ENCODE results near the gene CYFIP2. TPM values are rescaled to one million over a fixed set of nuclear protein-coding genes. Genes with fewer than 3 reads are reported as not detected.
A peak's percentile ranks its signal among the peaks of the same experiment; 100 is the strongest.

The CYFIP2 gene
- total and polyA plus RNA-seq, 12 donors: 20.3 to 50.8 (median 31.1) TPM

DNA sequence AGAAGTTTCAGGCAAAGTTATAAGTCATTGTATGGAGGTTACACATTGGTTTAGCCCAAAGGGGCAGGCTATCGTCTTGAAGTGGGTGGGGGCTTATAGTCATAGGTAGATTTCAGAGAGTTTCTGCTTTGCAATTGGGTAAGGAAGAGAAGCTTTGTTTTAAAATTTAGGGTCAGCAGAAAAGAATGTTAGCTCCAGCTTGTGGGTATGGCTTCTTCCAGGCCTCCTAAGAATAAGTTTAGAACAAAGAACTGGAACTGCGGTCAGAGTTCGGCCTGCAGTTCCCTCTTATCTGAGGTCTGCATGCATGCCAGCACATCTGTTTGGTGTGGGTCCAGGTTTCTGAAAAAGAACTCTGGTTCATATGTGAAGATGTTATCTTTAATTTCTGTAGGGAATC, 96.1 kb downstream of the CYFIP2 start:
- Histone ChIP-seq H3K4me1 (peaks cover 0 to 18% (median 14%) of the 10 kb centered on the region in 9 donors), H3K27ac (peak overlapping the region in 2 of 10 donors; percentile 9 to 20), H3K36me3 (peaks cover 0 to 79% (median 0%) of the 10 kb centered on the region in 9 donors), H3K4me3 (no peak overlapping the region), H3K27me3 (no peaks in the 10 kb centered on the region), H3K9me3 (no peaks in the 10 kb centered on the region)
- DNase-seq (no peak), ATAC-seq (peak in 5 of 8 donors; percentile 30 to 72 (median 45))
- 36 to 47% methylated on average over 3 of the region's 3 CpGs for WGBS, 2 donors
- TF ChIP-seq, protein P1, sequence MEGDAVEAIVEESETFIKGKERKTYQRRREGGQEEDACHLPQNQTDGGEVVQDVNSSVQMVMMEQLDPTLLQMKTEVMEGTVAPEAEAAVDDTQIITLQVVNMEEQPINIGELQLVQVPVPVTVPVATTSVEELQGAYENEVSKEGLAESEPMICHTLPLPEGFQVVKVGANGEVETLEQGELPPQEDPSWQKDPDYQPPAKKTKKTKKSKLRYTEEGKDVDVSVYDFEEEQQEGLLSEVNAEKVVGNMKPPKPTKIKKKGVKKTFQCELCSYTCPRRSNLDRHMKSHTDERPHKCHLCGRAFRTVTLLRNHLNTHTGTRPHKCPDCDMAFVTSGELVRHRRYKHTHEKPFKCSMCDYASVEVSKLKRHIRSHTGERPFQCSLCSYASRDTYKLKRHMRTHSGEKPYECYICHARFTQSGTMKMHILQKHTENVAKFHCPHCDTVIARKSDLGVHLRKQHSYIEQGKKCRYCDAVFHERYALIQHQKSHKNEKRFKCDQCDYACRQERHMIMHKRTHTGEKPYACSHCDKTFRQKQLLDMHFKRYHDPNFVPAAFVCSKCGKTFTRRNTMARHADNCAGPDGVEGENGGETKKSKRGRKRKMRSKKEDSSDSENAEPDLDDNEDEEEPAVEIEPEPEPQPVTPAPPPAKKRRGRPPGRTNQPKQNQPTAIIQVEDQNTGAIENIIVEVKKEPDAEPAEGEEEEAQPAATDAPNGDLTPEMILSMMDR (IDR thresholded peaks at IDR 0.05): no peak
- intact Hi-C loops (cut with DNase I): loop anchor here in 4 of 10 donors (10.0 kb wide), 1 partner anchor 113 kb away; no protein-coding TSS in a partner anchor

DNA sequence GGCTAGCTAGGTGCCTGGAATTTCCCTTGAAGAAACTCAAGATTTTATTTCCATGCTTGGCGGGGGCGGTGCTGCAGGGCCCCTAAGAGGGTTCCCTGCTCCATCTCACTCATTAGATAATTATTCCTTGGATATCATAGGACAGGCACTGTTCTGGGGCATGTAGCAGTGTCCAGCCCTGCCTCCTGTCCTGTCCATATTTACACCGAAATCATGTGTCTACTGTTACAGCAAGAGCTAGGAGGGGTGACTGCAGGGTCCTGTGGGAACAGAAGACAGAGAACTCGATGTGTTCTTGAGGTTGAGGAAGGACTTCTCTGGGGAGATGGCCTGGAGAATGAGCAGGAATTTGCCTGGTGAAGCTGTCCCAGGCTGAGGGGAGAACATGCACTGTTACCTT, 96.6 kb downstream of the CYFIP2 start:
- TF ChIP-seq, protein P1 (IDR thresholded peaks at IDR 0.05): no peak
- intact Hi-C loops (cut with DNase I): loop anchor here in 4 of 10 donors (10.0 kb wide), 1 partner anchor 112 kb away; no protein-coding TSS in a partner anchor
- peaks cover 0 to 19% (median 14%) of the 10 kb centered on the region in 9 donors for H3K4me1 ChIP-seq
- no peaks in the 10 kb centered on the region for H3K27me3 ChIP-seq
- peak in 3 of 8 donors; percentile 37 to 65 (median 48) for ATAC-seq
- H3K27ac ChIP-seq: peak overlapping the region in 1 of 10 donors; percentile 20
- H3K36me3 ChIP-seq: peaks cover 0 to 82% (median 0%) of the 10 kb centered on the region in 9 donors
- no peak overlapping the region for H3K4me3 ChIP-seq
- H3K9me3 ChIP-seq: no peaks in the 10 kb centered on the region
- 69 to 71% methylated on average over 4 of the region's 4 CpGs for WGBS, 2 donors
- no peak for DNase-seq

DNA sequence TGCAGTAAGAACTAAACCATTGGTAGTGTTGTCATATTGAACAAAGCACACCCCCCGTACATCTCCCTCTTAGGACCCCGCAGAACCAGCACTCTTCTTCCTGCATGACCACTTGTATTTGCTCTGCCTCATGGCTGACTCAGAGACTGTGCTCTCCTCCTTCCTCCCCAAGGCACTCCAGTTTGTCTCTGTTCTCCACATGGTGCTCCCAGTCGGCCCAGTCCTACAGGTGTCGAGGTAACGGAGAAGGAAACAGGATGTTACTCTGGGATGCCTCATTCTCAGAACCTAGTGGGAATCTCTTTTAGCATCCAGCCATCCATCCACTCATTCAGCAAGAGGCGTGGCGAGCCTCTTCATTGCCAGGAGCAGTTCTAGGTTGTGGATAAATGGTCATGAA, 97.1 kb downstream of the CYFIP2 start:
- H3K27ac ChIP-seq: no peak overlapping the region
- intact Hi-C loops (cut with DNase I): loop anchor here in 4 of 10 donors (10.0 kb wide), 1 partner anchor 112 kb away; no protein-coding TSS in a partner anchor
- ATAC-seq (no peak), DNase-seq (no peak)
- TF ChIP-seq, protein P1 (IDR thresholded peaks at IDR 0.05): no peak
- 90 to 92% methylated on average over 7 of the region's 7 CpGs for WGBS, 2 donors
- no peaks in the 10 kb centered on the region for H3K9me3 ChIP-seq
- peaks cover 0 to 85% (median 0%) of the 10 kb centered on the region in 9 donors for H3K36me3 ChIP-seq
- H3K27me3 ChIP-seq: no peaks in the 10 kb centered on the region
- peaks cover 0 to 19% (median 14%) of the 10 kb centered on the region in 9 donors for H3K4me1 ChIP-seq
- H3K4me3 ChIP-seq: no peak overlapping the region

DNA sequence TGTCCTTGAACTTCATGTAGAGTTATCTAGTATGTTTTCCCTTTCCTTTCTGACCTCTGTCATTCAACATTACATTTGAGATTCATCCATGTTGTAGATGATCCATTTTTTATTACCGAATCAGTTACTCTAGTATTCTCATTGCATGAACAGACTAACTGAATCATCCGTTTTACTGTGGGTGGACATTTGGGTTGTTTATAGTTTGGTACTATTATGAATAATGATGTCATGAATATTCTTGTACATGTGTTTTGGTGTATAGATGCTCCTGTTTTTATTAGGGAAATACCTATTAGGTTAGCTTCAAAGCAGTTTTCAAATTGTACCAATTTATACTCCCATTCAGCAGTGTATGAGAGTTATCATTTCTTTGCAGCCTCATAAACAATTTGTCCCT, 99.8 kb downstream of the CYFIP2 start:
- DNase-seq: no peak
- 96 to 98% methylated on average over 2 of the region's 2 CpGs for WGBS, 2 donors
- peaks cover 0 to 19% (median 14%) of the 10 kb centered on the region in 9 donors for H3K4me1 ChIP-seq
- peaks cover 0 to 77% (median 0%) of the 10 kb centered on the region in 9 donors for H3K36me3 ChIP-seq
- no peaks in the 10 kb centered on the region for H3K27me3 ChIP-seq
- intact Hi-C loops (cut with DNase I): loop anchor here in 5 of 10 donors (2.0 to 10.0 kb wide), 2 partner anchors 67 to 109 kb away; no protein-coding TSS in a partner anchor
- no peaks in the 10 kb centered on the region for H3K9me3 ChIP-seq
- H3K4me3 ChIP-seq: no peak overlapping the region
- H3K27ac ChIP-seq: no peak overlapping the region
- TF ChIP-seq, protein P1 (IDR thresholded peaks at IDR 0.05): no peak
- ATAC-seq: no peak

Measured in heart right ventricle (tissue), 16 donors.